SK-MEL-5 (cell line): ENCODE measurements around the gene JMJD8. TPM values are rescaled to one million over a fixed set of nuclear protein-coding genes. Genes with fewer than 3 reads are reported as not detected.

Source experiments
- DNase-seq: peaks from one replicate; pipeline ENCODE4 v3.0.0-alpha.2; 2016; ENCODE audit warnings: low read depth, low spot score
- in situ Hi-C: cut with HindIII; loops from 2 replicates; pipeline ENCODE4 v1.10.0; 2016; ENCODE audit warnings: low sequenced_read_pairs, high pct_unique_total_duplicates, low pct_unique_long_range_greater_than_20kb
- total RNA-seq: library from RNA; depleted of rRNA; stranded (reverse); fragments of >200 nt; shearing (Covaris generic); gene quantifications from 2 replicates; pipeline ENCODE4 v1.2.3, GENCODE V29; 2014

Gene JMJD8
- total RNA-seq, 1 experiment from 2014 or later = 52.0 TPM

DNA sequence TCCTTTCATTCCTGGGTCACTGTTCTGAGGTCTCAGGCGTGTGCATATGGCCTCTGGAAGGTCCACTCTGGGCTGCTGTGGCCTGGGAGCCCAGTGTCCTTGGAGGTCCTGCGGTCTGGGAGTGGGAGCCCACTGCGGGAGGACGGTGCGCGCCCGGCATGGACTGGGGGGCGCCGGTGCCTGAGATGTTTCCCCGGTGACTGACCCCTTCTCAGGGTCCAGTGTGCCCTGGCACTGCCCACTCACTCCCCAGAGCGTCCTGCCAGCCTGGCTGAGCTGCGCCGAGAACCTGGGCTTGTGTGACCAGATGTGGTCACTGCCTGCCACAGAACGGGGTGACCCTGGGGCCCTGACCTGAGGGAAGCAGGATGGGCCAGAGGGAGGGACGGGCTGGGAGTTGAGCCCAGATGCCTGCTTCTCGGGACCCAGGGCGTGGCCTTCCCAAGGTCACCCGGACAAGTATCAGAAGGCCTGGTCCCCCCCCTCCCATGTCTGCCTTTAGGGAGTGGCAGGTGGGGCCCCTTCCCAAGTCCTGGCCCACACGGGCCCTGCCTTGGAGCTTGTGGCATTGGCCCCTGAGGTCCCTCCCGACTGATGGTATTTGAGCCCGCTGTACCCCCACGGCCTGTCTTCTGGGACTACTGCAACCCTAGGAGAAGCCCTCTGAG, 9.8 kb downstream of the JMJD8 start:
- in situ Hi-C loops = no loop called here
- DNase-seq = no peak

DNA sequence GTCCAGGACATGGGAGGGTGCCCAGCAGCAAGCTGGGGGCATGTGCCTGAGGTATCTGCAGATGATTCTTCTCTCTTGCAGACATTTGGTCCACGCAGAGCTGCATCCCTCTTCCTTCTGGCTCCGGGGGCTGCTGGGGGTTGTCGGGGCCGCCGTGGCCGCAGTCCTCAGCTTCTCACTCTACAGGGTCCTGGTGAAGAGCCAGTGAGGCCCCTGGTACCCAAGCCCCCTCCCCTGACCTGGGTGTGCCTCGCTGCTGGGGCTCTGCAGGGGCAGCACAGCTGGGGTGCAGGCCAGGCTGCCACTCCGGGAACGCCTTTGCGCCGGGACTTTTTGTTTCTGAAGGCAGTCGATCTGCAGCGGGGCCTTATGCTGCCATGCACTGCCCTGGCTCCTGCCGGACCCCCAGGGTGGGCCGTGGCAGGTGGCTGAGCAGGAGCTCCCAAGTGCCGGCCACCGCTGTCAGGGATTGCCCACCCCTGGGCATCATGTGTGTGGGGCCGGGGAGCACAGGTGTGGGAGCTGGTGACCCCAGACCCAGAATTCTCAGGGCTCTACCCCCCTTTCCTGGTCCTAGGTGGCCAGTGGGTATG, 10.6 kb downstream of the JMJD8 start:
- in situ Hi-C loops = no loop called here
- DNase-seq = no peak

DNA sequence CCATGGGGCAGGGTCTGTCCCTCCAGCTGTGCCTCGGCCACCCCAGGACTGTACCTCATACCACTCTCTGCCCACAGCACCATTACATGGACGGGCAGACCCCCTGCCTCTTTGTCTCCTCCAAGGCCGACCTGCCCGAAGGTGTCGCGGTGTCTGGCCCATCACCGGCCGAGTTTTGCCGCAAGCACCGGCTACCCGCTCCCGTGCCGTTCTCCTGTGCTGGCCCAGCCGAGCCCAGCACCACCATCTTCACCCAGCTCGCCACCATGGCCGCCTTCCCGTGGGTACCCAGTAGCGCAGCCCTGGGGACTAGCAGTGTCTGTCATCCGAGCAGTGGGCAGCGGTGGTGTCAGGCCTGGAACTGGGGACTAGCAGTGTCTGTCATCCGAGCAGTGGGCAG, 11.3 kb downstream of the JMJD8 start:
- no peak for DNase-seq
- in situ Hi-C loops = no loop called here

- in situ Hi-C loops = no loop called here
- no peak for DNase-seq
Measured at GRCh38 chr16:672371-672770, 11.8 kb downstream of the JMJD8 start.

DNA sequence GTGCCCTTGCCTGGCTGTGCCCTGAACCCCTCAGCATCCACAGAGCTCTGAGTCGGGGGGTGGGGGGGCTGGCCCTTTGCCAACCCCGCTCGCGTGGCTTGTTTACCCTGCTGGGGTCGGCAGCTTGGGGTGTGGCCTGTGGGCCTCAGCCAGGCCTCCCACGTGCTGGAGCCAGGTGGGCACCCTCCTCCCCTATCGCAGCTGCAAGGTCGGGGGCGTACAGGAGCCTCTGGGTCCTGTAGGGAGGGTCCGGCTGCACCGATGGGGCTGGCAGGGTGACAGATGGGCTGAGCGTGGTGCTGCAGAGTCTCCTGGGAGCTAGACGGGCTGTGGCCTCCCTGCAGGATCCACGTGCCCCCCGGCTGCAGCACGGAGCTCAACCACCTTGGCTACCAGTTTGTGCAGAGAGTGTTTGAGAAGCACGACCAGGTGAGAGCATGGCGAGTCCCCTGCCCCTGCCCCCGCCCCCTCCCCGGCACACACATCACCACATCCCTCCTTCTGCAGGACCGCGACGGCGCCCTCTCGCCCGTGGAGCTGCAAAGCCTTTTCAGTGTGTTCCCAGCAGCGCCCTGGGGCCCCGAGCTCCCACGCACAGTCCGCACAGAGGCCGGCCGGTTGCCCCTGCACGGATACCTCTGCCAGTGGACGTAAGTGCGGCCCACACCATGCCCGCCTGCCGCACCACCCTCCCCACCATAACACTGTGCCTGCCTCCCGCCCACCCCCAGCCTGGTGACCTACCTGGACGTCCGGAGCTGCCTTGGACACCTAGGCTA, 12.6 kb downstream of the JMJD8 start:
- in situ Hi-C loops = no loop called here
- no peak for DNase-seq

- in situ Hi-C loops = no loop called here
- DNase-seq = no peak
Measured at GRCh38 chr16:670485-671352, 13.4 kb downstream of the JMJD8 start.

DNA sequence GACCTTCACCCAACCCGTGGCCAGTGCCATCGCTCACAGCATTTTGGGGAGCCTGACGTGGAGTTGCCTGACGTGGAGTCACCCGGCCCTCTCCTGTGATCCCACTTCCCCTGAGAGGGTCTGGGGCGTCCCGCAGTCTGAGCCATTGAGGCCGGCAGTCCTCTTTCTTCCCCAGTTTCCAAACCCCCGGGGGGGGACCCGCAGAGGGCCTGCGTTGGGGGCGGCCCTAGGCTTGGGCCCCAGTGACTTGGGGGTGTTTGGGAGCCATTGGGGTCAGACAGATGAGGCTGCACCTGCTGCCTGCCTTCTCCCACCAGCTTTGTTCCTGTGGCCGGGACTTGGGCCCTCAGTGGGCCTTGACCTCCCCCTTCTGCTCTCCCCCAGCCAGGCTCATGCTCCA, 14.5 kb downstream of the JMJD8 start:
- in situ Hi-C loops = no loop called here
- DNase-seq = no peak

DNA sequence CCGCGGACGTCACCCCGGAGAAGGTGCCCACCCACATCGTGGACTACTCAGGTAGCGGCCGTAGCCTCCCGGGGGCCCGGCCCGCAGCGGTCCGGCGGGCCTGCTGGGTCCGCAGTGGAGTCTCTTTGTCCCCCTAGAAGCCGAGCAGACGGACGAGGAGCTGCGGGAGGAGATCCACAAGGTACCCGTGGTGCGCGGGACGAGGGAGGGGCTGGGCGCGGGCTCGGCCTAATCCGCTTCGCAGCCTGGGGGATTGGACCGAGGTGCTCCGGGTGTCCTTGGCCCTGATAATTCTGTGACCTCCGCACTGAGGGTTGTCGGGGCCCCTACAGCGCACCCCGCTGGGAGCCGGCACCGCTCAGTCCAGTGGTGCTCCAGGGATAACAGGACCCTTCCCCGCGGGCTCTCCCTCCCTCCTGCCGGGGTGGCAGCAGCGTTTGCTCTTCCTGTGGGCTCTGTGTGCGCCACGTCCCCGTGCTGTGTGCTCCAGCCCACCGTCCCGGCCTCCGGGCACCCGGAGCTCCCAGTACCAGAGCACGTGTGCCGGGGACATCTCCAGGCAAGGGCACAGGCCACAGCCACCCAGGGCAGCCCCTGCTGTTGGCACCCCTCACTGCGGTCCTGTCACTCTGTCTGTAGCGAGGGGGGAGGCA, 15.5 kb downstream of the JMJD8 start:
- in situ Hi-C loops = no loop called here
- no peak for DNase-seq

GRCh38 chr16:667780-668518, 16.2 kb downstream of the JMJD8 start, which contains the start of gene RHOT2:
TSS of gene RHOT2 (plus strand) at chr16:668132. CDS start at chr16:668200, 68 bp downstream.
- in situ Hi-C loops = no loop called here
- DNase-seq = peak; percentile 86

DNA sequence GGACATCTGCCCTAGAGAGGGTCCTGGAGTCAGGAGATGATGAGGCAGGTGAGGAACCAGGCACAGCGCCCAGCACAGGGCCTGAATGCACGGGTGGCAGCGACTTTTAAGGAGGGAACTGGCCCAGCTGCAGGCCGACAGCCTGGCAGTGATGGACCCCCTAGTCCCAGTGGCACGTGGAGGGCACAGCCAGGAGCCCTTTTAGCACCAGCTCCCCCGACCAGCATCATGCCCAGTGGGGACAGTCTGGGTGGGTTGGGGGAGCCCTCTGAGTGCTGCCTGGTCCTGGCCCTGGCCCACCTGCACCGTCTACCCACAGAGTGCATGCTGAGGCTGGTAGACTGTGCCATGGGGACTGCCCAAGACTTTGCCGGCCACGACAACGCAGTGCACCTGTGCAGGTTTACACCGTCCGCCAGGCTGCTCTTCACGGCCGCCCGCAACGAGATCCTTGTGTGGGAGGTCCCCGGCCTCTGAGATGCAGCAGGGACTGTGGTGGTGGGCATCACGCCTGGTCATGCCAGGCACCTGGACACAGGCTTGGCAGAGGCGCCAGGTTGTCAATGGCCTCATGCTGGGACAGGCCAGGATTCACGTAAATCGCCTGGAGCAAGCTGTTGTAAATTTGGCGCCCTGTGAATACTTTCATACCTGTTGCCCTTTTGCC, 16.9 kb downstream of the JMJD8 start:
- in situ Hi-C loops = no loop called here
- DNase-seq = no peak

DNA sequence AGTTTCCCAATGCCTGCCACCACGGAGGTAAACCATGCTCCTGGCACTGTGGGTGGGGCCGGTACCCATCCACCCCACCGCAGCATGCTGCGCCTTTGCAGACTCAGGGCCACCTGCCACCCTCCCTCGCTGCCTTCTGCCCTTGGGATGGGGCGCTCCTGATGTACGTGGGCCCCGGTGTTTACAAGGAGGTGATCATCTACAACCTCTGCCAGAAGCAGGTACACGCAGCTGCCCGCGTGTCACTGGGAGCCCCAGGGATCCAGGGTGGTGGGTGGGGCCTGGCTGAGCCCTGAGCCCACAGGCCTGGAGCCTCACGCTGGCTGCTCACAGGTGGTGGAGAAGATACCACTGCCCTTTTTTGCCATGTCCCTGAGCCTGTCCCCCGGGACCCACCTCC, 17.6 kb downstream of the JMJD8 start:
- in situ Hi-C loops = no loop called here
- no peak for DNase-seq

DNA sequence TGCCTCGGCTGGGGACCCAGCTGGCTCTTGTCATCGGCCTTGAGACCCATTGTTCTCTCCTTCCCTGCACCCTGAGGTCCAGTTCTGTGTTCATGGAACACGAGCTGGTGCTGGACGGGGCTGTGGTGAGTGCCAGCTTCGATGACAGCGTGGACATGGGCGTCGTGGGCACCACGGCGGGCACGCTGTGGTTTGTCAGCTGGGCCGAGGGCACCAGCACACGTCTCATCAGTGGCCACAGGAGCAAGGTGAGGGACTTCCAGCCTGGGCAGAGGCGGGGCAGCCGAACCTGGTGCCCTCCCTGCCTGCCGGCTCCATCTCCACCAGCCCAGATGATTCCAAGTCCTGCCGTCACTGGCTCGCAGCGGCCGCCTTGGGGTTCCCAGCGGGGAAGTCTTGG, 21.5 kb downstream of the JMJD8 start:
- DNase-seq = no peak
- in situ Hi-C loops = no loop called here

DNA sequence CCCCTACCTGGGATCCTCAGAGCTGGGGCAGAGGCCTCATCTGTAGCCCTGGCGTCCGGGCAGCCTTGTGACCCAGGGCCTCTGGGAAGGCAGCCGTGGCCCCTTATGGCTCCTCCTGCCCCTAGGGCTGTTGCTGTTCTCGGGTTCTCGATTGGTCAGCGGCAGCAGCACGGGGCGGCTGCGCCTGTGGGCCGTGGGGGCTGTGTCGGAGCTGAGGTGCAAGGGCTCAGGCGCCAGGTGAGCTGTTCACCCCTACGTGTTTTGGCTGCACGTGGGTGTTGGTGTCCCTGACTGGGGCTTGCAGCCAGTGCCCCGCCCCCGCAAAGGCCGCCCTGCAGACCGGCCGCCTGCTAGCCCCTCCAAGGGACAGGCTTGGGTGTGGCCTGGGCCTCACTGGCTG, 22.0 kb downstream of the JMJD8 start:
- in situ Hi-C loops = no loop called here
- no peak for DNase-seq

GRCh38 chr16:661184-661821, 22.8 kb downstream of the JMJD8 start:
- DNase-seq = no peak
- in situ Hi-C loops = no loop called here

DNA sequence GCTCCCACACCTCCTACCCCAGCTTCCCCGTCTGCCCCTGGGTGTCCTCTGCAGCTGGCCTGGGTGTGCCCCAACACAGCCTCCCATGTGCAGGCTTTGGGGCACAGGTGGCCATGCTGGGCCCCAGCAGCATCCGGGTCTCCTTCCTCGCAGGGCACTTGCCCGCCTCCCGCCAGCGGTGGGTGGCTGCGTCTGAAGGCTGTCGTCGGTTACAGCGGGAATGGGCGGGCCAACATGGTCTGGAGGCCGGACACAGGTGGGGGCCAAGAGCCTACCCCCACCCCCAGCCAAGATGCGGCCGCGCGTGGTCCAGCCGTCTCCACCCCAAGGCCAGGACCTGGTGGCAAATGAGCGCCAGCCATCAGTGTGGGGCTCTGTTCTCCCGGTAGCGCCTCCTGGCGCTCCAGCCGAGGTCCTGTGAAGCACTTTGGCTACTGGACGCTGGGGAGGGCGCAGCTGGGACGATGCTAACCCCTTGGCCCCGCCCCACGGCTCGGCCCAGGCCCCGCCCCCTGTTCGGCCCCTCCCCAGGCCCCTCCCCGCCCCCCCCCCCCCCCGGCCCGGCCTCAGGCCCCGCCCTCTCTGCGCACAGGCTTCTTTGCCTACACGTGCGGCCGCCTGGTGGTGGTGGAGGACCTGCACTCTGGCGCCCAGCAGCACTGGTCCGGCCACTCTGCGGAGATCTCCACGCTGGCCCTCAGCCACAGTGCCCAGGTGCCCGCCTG, 23.5 kb downstream of the JMJD8 start:
- peak; percentile 90 for DNase-seq
- in situ Hi-C loops = no loop called here

- DNase-seq = no peak
- in situ Hi-C loops = no loop called here
Measured at GRCh38 chr16:660132-660458, 24.0 kb downstream of the JMJD8 start.
